Memory B cell (primary cell): ENCODE results near the gene PPP2R5B.

Experiments used
- ATAC-seq: fragments of 150-1000 bp; cut with Tn5 transposase; 2 replicates; pipeline ENCODE4 v1.10.0; 2021; ENCODE audit warnings: low read depth, mild to moderate bottlenecking, moderate library complexity
- DNase-seq, 2 donors: peaks; one replicate each; pipeline ENCODE4 v3.0.0; 2022; ENCODE audit warnings: low spot score in 2 of 2
- H3K27ac Mint-ChIP-seq: one replicate; pipeline ENCODE4 v1.8.0; 2022; ENCODE audit warnings: mild to moderate bottlenecking, moderate library complexity, mixed read lengths
- H3K27me3 Mint-ChIP-seq: one replicate; pipeline ENCODE4 v1.8.0; 2022; ENCODE audit warnings: mixed read lengths
- H3K36me3 Mint-ChIP-seq: one replicate; pipeline ENCODE4 v1.8.0; 2022; ENCODE audit warnings: mild to moderate bottlenecking, mixed read lengths
- H3K4me1 Mint-ChIP-seq: one replicate; pipeline ENCODE4 v1.8.0; 2022; ENCODE audit warnings: mixed read lengths
- H3K4me3 Mint-ChIP-seq: one replicate; pipeline ENCODE4 v1.8.0; 2022; ENCODE audit warnings: mild to moderate bottlenecking, moderate library complexity, mixed read lengths
- H3K9me3 Mint-ChIP-seq: one replicate; pipeline ENCODE4 v1.8.0; 2022; ENCODE audit warnings: mixed read lengths

Gene PPP2R5B

GRCh38 chr11:64909653-64910343 is 14.7 kb upstream of the PPP2R5B start:
- peaks cover 30% of the 10 kb centered on the region for H3K36me3 Mint-ChIP-seq
- H3K4me3 Mint-ChIP-seq = no peak overlapping the region
- ATAC-seq = no peak
- no peaks in the 10 kb centered on the region for H3K9me3 Mint-ChIP-seq
- peaks cover 4% of the 10 kb centered on the region for H3K4me1 Mint-ChIP-seq
- H3K27me3 Mint-ChIP-seq = no peaks in the 10 kb centered on the region
- H3K27ac Mint-ChIP-seq = no peak overlapping the region
- DNase-seq = no peak

- H3K9me3 Mint-ChIP-seq = no peaks in the 10 kb centered on the region
- ATAC-seq (no peak), DNase-seq (no peak)
- H3K27me3 Mint-ChIP-seq = no peaks in the 10 kb centered on the region
- no peak overlapping the region for H3K4me3 Mint-ChIP-seq
- H3K4me1 Mint-ChIP-seq = peaks cover 4% of the 10 kb centered on the region
- no peak overlapping the region for H3K27ac Mint-ChIP-seq
- peaks cover 28% of the 10 kb centered on the region for H3K36me3 Mint-ChIP-seq
These were observed 13.9 kb upstream of the PPP2R5B start for GRCh38 chr11:64910451-64911093.

- no peak for DNase-seq
- no peak overlapping the region for H3K27ac Mint-ChIP-seq
- H3K4me3 Mint-ChIP-seq = no peak overlapping the region
- ATAC-seq = no peak
- H3K27me3 Mint-ChIP-seq = no peaks in the 10 kb centered on the region
- peaks cover 8% of the 10 kb centered on the region for H3K4me1 Mint-ChIP-seq
- H3K36me3 Mint-ChIP-seq = peaks cover 25% of the 10 kb centered on the region
- H3K9me3 Mint-ChIP-seq = no peaks in the 10 kb centered on the region
These were observed 13.3 kb upstream of the PPP2R5B start for GRCh38 chr11:64911142-64911541.

- Mint-ChIP-seq H3K4me1 (peaks cover 13% of the 10 kb centered on the region), H3K27ac (no peak overlapping the region), H3K9me3 (no peaks in the 10 kb centered on the region), H3K27me3 (no peaks in the 10 kb centered on the region), H3K36me3 (peaks cover 25% of the 10 kb centered on the region), H3K4me3 (no peak overlapping the region)
- DNase-seq (no peak), ATAC-seq (no peak)
These were observed 12.8 kb upstream of the PPP2R5B start for GRCh38 chr11:64911689-64912088.

GRCh38 chr11:64913171-64913727 is 11.2 kb upstream of the PPP2R5B start:
- no peaks in the 10 kb centered on the region for H3K27me3 Mint-ChIP-seq
- H3K36me3 Mint-ChIP-seq = peaks cover 21% of the 10 kb centered on the region

GRCh38 chr11:64914123-64914522 is 10.4 kb upstream of the PPP2R5B start:
- ATAC-seq (no peak), DNase-seq (no peak)
- H3K9me3 Mint-ChIP-seq = no peaks in the 10 kb centered on the region
- no peaks in the 10 kb centered on the region for H3K27me3 Mint-ChIP-seq
- H3K4me1 Mint-ChIP-seq = peaks cover 20% of the 10 kb centered on the region
- no peak overlapping the region for H3K27ac Mint-ChIP-seq
- H3K36me3 Mint-ChIP-seq = peaks cover 21% of the 10 kb centered on the region
- H3K4me3 Mint-ChIP-seq = no peak overlapping the region

More at GRCh38 chr11:64913171-64913727, 11.2 kb upstream of the PPP2R5B start:
- Mint-ChIP-seq H3K27ac (no peak overlapping the region), H3K9me3 (no peaks in the 10 kb centered on the region), H3K4me1 (peaks cover 20% of the 10 kb centered on the region), H3K4me3 (no peak overlapping the region)
- ATAC-seq (no peak), DNase-seq (no peak)

- peaks cover 20% of the 10 kb centered on the region for H3K4me1 Mint-ChIP-seq
- no peaks in the 10 kb centered on the region for H3K27me3 Mint-ChIP-seq
- H3K9me3 Mint-ChIP-seq = no peaks in the 10 kb centered on the region
- peak overlapping the region; percentile 84 for H3K4me3 Mint-ChIP-seq
- DNase-seq (no peak), ATAC-seq (no peak)
- peaks cover 15% of the 10 kb centered on the region for H3K36me3 Mint-ChIP-seq
- H3K27ac Mint-ChIP-seq = peak overlapping the region; percentile 94
These were observed 9.1 kb upstream of the PPP2R5B start for GRCh38 chr11:64915376-64915887.

- Mint-ChIP-seq H3K9me3 (no peaks in the 10 kb centered on the region), H3K27me3 (no peaks in the 10 kb centered on the region), H3K36me3 (peaks cover 10% of the 10 kb centered on the region), H3K27ac (peak overlapping the region; percentile 94), H3K4me1 (peaks cover 20% of the 10 kb centered on the region), H3K4me3 (peak overlapping the region; percentile 84)
- peak in 1 of 2 donors; percentile 22 for DNase-seq
- ATAC-seq = peak; percentile 6
These were observed 8.3 kb upstream of the PPP2R5B start for GRCh38 chr11:64916040-64916774.

GRCh38 chr11:64916775-64917662 is 7.5 kb upstream of the PPP2R5B start, which contains the start of gene ATG2A:
Gene ATG2A (minus strand): TSS chr11:64917209. CDS start chr11:64917135, 74 bp downstream.
- Mint-ChIP-seq H3K36me3 (peaks cover 3% of the 10 kb centered on the region), H3K4me3 (peak within 1 kb of the TSS; percentile 84), H3K27ac (peak within 1 kb of the TSS; percentile 94), H3K4me1 (peaks cover 15% of the 10 kb centered on the region), H3K27me3 (no peaks in the 10 kb centered on the region), H3K9me3 (no peaks in the 10 kb centered on the region)
- peak; percentile 95 to 98 for DNase-seq
- peak; percentile 95 for ATAC-seq

GRCh38 chr11:64917663-64917995 is 6.9 kb upstream of the PPP2R5B start:
- peaks cover 15% of the 10 kb centered on the region for H3K4me1 Mint-ChIP-seq
- no peak for ATAC-seq
- no peaks in the 10 kb centered on the region for H3K9me3 Mint-ChIP-seq
- H3K27me3 Mint-ChIP-seq = no peaks in the 10 kb centered on the region
- DNase-seq = no peak
- H3K4me3 Mint-ChIP-seq = peak overlapping the region; percentile 84
- H3K36me3 Mint-ChIP-seq = peaks cover 2% of the 10 kb centered on the region
- peak overlapping the region; percentile 94 for H3K27ac Mint-ChIP-seq

- DNase-seq (no peak), ATAC-seq (no peak)
- Mint-ChIP-seq H3K27ac (peak overlapping the region; percentile 94), H3K36me3 (peaks cover under 1% of the 10 kb centered on the region), H3K4me1 (peaks cover 15% of the 10 kb centered on the region), H3K9me3 (no peaks in the 10 kb centered on the region), H3K4me3 (peak overlapping the region; percentile 84), H3K27me3 (no peaks in the 10 kb centered on the region)
These were observed 6.5 kb upstream of the PPP2R5B start for GRCh38 chr11:64918017-64918416.

GRCh38 chr11:64919627-64920026 is 4.9 kb upstream of the PPP2R5B start:
- DNase-seq (no peak), ATAC-seq (no peak)
- H3K4me1 Mint-ChIP-seq = peaks cover 21% of the 10 kb centered on the region
- H3K27me3 Mint-ChIP-seq = no peaks in the 10 kb centered on the region
- H3K4me3 Mint-ChIP-seq = no peak overlapping the region
- H3K9me3 Mint-ChIP-seq = no peaks in the 10 kb centered on the region
- no peak overlapping the region for H3K27ac Mint-ChIP-seq
- H3K36me3 Mint-ChIP-seq = no peaks in the 10 kb centered on the region

GRCh38 chr11:64920124-64920523 is 4.4 kb upstream of the PPP2R5B start:
- no peak for DNase-seq
- Mint-ChIP-seq H3K36me3 (no peaks in the 10 kb centered on the region), H3K9me3 (no peaks in the 10 kb centered on the region), H3K27me3 (no peaks in the 10 kb centered on the region), H3K4me1 (peaks cover 23% of the 10 kb centered on the region), H3K27ac (no peak overlapping the region), H3K4me3 (no peak overlapping the region)
- ATAC-seq = no peak
